Measurements from ENCODE around the gene TMEM221. TPM values are rescaled to one million over a fixed set of nuclear protein-coding genes. Genes with fewer than 3 reads are reported as not detected.

TMEM221 gene
- total and polyA plus RNA-seq, 2 experiments from 2014 or later = 1.0 to 2.5 TPM

GRCh38 chr19:17420475-17420924, 28.0 kb downstream of the TMEM221 start:
- no peaks in the 10 kb centered on the region for H3K9me2 ChIP-seq (replicated peaks; ENCODE audit: insufficient read depth)
- no peaks in the 10 kb centered on the region for H3K36me3 ChIP-seq (replicated peaks; ENCODE audit: insufficient read depth, low read depth)
- H3K4me3 ChIP-seq = peak overlapping the region; percentile 65
- H3K4me2 ChIP-seq = peak overlapping the region; percentile 95
- peaks cover 2% of the 10 kb centered on the region for H3K79me2 ChIP-seq
- WGBS (ENCODE audit: low lambda C conversion rate, missing lambda C conversion rate) = 12% methylated on average over 21 of the region's 25 CpGs
- peaks cover 7% of the 10 kb centered on the region for H3K4me1 ChIP-seq (ENCODE audit: insufficient read depth)
- no peaks in the 10 kb centered on the region for H3K27me3 ChIP-seq
- peak; percentile 46 for DNase-seq (ENCODE audit: low spot score)
- TF ChIP-seq EZH2 (IDR thresholded peaks at IDR 0.05; ENCODE audit: borderline replicate concordance) = no peak
- TF ChIP-seq EZH2phosphoT487 (IDR thresholded peaks at IDR 0.05; ENCODE audit: low read depth, severe bottlenecking, unreplicated experiment) = no peak
- peak; percentile 23 for TF ChIP-seq CTCF (IDR thresholded peaks at IDR 0.05; ENCODE audit: poor library complexity)
- H2AFZ ChIP-seq = peak overlapping the region; percentile 80
- H3K9me3 ChIP-seq (ENCODE audit: low read depth) = no peaks in the 10 kb centered on the region
- no peaks in the 10 kb centered on the region for H4K20me1 ChIP-seq (ENCODE audit: insufficient read depth, poor library complexity, severe bottlenecking)
- no peak overlapping the region for H3K27ac ChIP-seq

- H3K36me3 ChIP-seq (replicated peaks; ENCODE audit: insufficient read depth, low read depth) = no peaks in the 10 kb centered on the region
- DNase-seq (ENCODE audit: low spot score) = peak; percentile 98
- H3K27ac ChIP-seq = peak within 1 kb of the TSS; percentile 76
- no peaks in the 10 kb centered on the region for H4K20me1 ChIP-seq (ENCODE audit: insufficient read depth, poor library complexity, severe bottlenecking)
- WGBS (ENCODE audit: low lambda C conversion rate, missing lambda C conversion rate) = 2% methylated on average over 55 of the region's 85 CpGs
- H3K27me3 ChIP-seq = no peaks in the 10 kb centered on the region
- H3K4me1 ChIP-seq (ENCODE audit: insufficient read depth) = peaks cover 12% of the 10 kb centered on the region
- TF ChIP-seq CTCF (IDR thresholded peaks at IDR 0.05; ENCODE audit: poor library complexity) = no peak
- no peak for TF ChIP-seq EZH2phosphoT487 (IDR thresholded peaks at IDR 0.05; ENCODE audit: low read depth, severe bottlenecking, unreplicated experiment)
- no peak for TF ChIP-seq EZH2 (IDR thresholded peaks at IDR 0.05; ENCODE audit: borderline replicate concordance)
- H3K4me3 ChIP-seq = peak within 1 kb of the TSS; percentile 65
- no peaks in the 10 kb centered on the region for H3K9me3 ChIP-seq (ENCODE audit: low read depth)
- peak within 1 kb of the TSS; percentile 80 for H2AFZ ChIP-seq
- H3K4me2 ChIP-seq = peak within 1 kb of the TSS; percentile 95
- H3K9me2 ChIP-seq (replicated peaks; ENCODE audit: insufficient read depth) = no peaks in the 10 kb centered on the region
- H3K79me2 ChIP-seq = peaks cover 2% of the 10 kb centered on the region
Measured at GRCh38 chr19:17419621-17420474, 28.6 kb downstream of the TMEM221 start, which contains the start of gene MVB12A. Gene MVB12A, plus strand, starts transcription at chr19:17420047. Its CDS starts 89 bp downstream, at chr19:17420136.

GRCh38 chr19:17419154-17419620, 29.3 kb downstream of the TMEM221 start:
- WGBS (ENCODE audit: low lambda C conversion rate, missing lambda C conversion rate) = 32% methylated on average over 8 of the region's 8 CpGs
- no peak for DNase-seq (ENCODE audit: low spot score)
- H3K27ac ChIP-seq = peak overlapping the region; percentile 76

More at GRCh38 chr19:17419154-17419620, 29.3 kb downstream of the TMEM221 start:
- peak overlapping the region; percentile 13 for H3K4me3 ChIP-seq
- no peaks in the 10 kb centered on the region for H3K9me2 ChIP-seq (replicated peaks; ENCODE audit: insufficient read depth)
- no peaks in the 10 kb centered on the region for H3K27me3 ChIP-seq
- H4K20me1 ChIP-seq (ENCODE audit: insufficient read depth, poor library complexity, severe bottlenecking) = no peaks in the 10 kb centered on the region
- H3K9me3 ChIP-seq (ENCODE audit: low read depth) = no peaks in the 10 kb centered on the region
- peaks cover 2% of the 10 kb centered on the region for H3K79me2 ChIP-seq
- no peaks in the 10 kb centered on the region for H3K36me3 ChIP-seq (replicated peaks; ENCODE audit: insufficient read depth, low read depth)
- peaks cover 12% of the 10 kb centered on the region for H3K4me1 ChIP-seq (ENCODE audit: insufficient read depth)
- H2AFZ ChIP-seq = peak overlapping the region; percentile 64
- peak overlapping the region; percentile 75 for H3K4me2 ChIP-seq
- TF ChIP-seq EZH2 (IDR thresholded peaks at IDR 0.05; ENCODE audit: borderline replicate concordance) = no peak
- no peak for TF ChIP-seq EZH2phosphoT487 (IDR thresholded peaks at IDR 0.05; ENCODE audit: low read depth, severe bottlenecking, unreplicated experiment)
- TF ChIP-seq CTCF (IDR thresholded peaks at IDR 0.05; ENCODE audit: poor library complexity) = no peak
